Neural progenitor cell (in vitro differentiated cells): Measurements from ENCODE around the gene GMCL1.
"Not testable (repeated sequence)": the region's sequence is repeated elsewhere in the genome, so short reads cannot be mapped to it uniquely, and the experiment has no call there.

Source experiments
- CTCF ChIP-seq: fragments of 200-600 bp; sonication (generic); IDR thresholded peaks from 2 replicates; pipeline ENCODE4 v1.5.1; 2017; ENCODE audit warnings: antibody characterized with exemption, mild to moderate bottlenecking
- EZH2 ChIP-seq: fragments of 200-600 bp; sonication (generic); IDR thresholded peaks from 2 replicates; pipeline ENCODE4 v1.6.1; 2017; ENCODE audit warnings: antibody characterized with exemption, mild to moderate bottlenecking, moderate library complexity
- EZH2phosphoT487 ChIP-seq: fragments of 200-600 bp; sonication (generic); IDR thresholded peaks from 2 replicates; pipeline ENCODE4 v1.6.1; 2017; ENCODE audit warnings: antibody characterized with exemption

- not testable (repeated sequence) for TF ChIP-seq CTCF, EZH2, EZH2phosphoT487
These were observed 63.5 kb downstream of the GMCL1 start for GRCh38 chr2:69892838-69893424.
